Upper lobe of left lung (tissue), 6 donors: Measurements from ENCODE around the gene OSER1. TPM values are rescaled to one million over a fixed set of nuclear protein-coding genes. Genes with fewer than 3 reads are reported as not detected.

Source experiments
- ATAC-seq, 2 donors: fragments of 200-7000 bp; cut with Tn5 transposase; one replicate each; pipeline ENCODE4 v1.9.1; 2022; ENCODE audit warnings: mild to moderate bottlenecking in 2 of 2, moderate library complexity in 2 of 2; ENCODE audit not compliant: low FRiP score in 2 of 2
- DNase-seq, 2 donors: peaks; one replicate each; pipeline ENCODE4 v3.0.0-alpha.2; 2019 to 2020
- H3K27ac ChIP-seq, 4 donors: fragments of 200-600 bp; sonication (generic); one replicate each; pipeline ENCODE4 v1.5.1; 2016 to 2019
- H3K27me3 ChIP-seq, 4 donors: fragments of 200-600 bp; sonication (generic); one replicate each; pipeline ENCODE4 v1.5.1; 2017 to 2019
- H3K36me3 ChIP-seq, 4 donors: fragments of 200-600 bp; sonication (generic); one replicate each; pipeline ENCODE4 v1.5.1; 2016 to 2019
- H3K4me1 ChIP-seq, 4 donors: fragments of 200-600 bp; sonication (generic); one replicate each; pipeline ENCODE4 v1.5.1; 2018 to 2019
- H3K4me3 ChIP-seq, 4 donors: fragments of 200-600 bp; sonication (generic); one replicate each; pipeline ENCODE4 v1.5.1; 2017 to 2019; ENCODE audit warnings: mild to moderate bottlenecking in 2 of 4, moderate library complexity in 1 of 4
- H3K9me3 ChIP-seq, 4 donors: fragments of 200-600 bp; sonication (generic); one replicate each; pipeline ENCODE4 v1.5.1; 2018 to 2019
- EP300 ChIP-seq, 4 donors: sonication (generic); formaldehyde crosslinking; IDR thresholded peaks; one replicate each; pipeline ENCODE4 v1.5.1; 2017; ENCODE audit warnings: antibody characterized with exemption in 4 of 4, control low read depth in 2 of 4
- POLR2A ChIP-seq, 4 donors: fragments of 450-650 bp; IDR thresholded peaks; one replicate each; pipeline ENCODE4 v1.5.1; 2016 to 2017; ENCODE audit warnings: antibody characterized with exemption in 4 of 4, mild to moderate bottlenecking in 2 of 4
- POLR2AphosphoS5 ChIP-seq, 2 donors: sonication (generic); formaldehyde crosslinking; IDR thresholded peaks; one replicate each; pipeline ENCODE4 v1.5.1; 2017; ENCODE audit warnings: antibody characterized with exemption in 2 of 2
- WGBS, 2 donors: methylation state at CpG; one replicate each; pipeline ENCODE4 v1.1.5; 2017 to 2018; 5-methylcytosine and 5-hydroxymethylcytosine counted together
- total RNA-seq, 6 donors: library from RNA; depleted of rRNA in 4 of 6; stranded (reverse); fragments of >200 nt in 4 of 6; gene quantifications; one replicate each; pipeline versions ENCODE4 v1.1.0 to v1.2.1, GENCODE V29; 2016 to 2021
- TF ChIP-seq, protein P1 (sequence below), 6 experiments: fragments of 450-650 bp in 4 of 6; fragments of 200-600 bp in 2 of 6; sonication (generic) in 2 of 6; IDR thresholded peaks; one replicate each; pipeline ENCODE4 v1.5.1; 2016 to 2019; ENCODE audit warnings: antibody characterized with exemption in 6 of 6
- donor health status: DM: no; HTN: no; CAD: no; lungs with moderate emphysema.
- donor health status: DM: no; HTN: yes; CAD: no; lungs with severe emphysema.

OSER1 gene
- total RNA-seq, 6 donors from 2014 or later, result 18.8 to 38.3 (median 30.8) TPM

DNA sequence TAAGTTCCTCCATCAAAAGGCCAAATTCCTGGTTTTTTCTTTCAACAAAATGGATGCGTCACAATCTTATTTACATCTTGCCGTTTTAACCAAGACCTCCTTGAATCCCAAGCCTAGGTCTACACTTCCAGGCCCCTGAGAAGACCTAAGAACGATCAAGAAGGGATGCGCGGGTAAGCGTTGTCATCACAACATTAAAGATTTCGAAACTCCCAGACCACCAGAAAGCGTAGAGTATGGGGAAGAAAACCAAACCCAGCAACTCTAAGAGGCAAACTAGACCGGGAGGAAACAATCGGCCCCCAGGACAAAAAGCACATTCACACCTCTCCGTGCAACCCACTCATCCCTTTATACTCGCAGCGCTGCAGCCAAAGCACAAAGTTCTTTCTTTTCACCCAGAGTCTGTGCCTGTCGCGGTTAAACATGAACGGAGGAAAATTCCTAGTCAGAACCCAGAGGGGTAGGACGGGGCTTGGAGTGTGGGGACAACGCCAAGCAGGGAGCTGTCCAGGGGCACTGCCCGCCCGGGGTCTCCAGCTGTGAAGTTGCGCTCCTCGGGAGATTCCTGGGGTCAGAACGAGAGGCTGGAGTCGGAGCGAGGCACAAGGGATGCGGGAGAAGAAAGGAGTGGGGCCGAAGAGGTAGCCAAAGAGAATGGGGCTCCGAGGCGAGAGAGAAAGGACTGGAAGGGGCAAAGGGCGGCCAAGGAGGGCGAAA is 725 bp downstream of the OSER1 start:
- H3K27ac ChIP-seq, result peak overlapping the region; percentile 94 to 99 (median 95)
- H3K4me1 ChIP-seq, result peaks cover 34 to 45% (median 39%) of the 10 kb centered on the region in 4 donors
- DNase-seq (peak in 1 of 2 donors; percentile 27), ATAC-seq (peak; percentile 7 to 25)
- H3K9me3 ChIP-seq, result no peaks in the 10 kb centered on the region
- peaks cover 0 to 19% (median 7%) of the 10 kb centered on the region in 4 donors for H3K36me3 ChIP-seq
- H3K27me3 ChIP-seq, result no peaks in the 10 kb centered on the region
- whole genome bisulfite sequencing, 2 donors, result 1% methylated on average over 31 of the region's 31 CpGs
- peak overlapping the region; percentile 64 to 98 (median 81) for H3K4me3 ChIP-seq
- TF ChIP-seq EP300 (IDR thresholded peaks at IDR 0.05), result no peak
- no peak for TF ChIP-seq POLR2A (IDR thresholded peaks at IDR 0.05)
- TF ChIP-seq POLR2AphosphoS5 (IDR thresholded peaks at IDR 0.05), result no peak

DNA sequence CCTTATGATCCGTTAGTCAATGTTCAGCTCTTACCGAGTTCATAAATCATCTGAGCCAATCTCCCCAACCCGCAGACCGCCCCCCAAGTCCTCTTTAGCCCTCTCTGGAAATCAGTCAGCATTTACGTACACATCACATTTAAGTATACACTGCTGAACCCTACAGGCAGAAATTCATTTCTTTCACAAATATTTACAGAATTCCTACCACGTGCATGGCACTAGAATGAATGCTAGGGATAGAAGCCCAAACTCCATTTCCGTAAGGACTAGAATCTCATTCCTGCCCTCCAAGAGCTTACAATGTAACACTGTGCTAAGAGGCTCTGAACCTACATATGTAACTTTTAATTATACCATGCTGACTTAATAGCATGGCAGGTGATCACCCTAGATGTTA is 1.8 kb downstream of the OSER1 start:
- DNase-seq (no peak), ATAC-seq (no peak)
- Histone ChIP-seq H3K36me3 (peaks cover 0 to 24% (median 8%) of the 10 kb centered on the region in 4 donors), H3K4me3 (peak overlapping the region in 3 of 4 donors; percentile 76 to 98 (median 86)), H3K27me3 (no peaks in the 10 kb centered on the region), H3K27ac (peak overlapping the region in 1 of 4 donors; percentile 19), H3K9me3 (no peaks in the 10 kb centered on the region), H3K4me1 (peaks cover 41 to 56% (median 49%) of the 10 kb centered on the region in 4 donors)
- 25 to 35% methylated on average over 7 of the region's 7 CpGs for WGBS, 2 donors
- TF ChIP-seq EP300 (IDR thresholded peaks at IDR 0.05), result no peak
- TF ChIP-seq POLR2AphosphoS5 (IDR thresholded peaks at IDR 0.05), result no peak
- TF ChIP-seq, protein P1, sequence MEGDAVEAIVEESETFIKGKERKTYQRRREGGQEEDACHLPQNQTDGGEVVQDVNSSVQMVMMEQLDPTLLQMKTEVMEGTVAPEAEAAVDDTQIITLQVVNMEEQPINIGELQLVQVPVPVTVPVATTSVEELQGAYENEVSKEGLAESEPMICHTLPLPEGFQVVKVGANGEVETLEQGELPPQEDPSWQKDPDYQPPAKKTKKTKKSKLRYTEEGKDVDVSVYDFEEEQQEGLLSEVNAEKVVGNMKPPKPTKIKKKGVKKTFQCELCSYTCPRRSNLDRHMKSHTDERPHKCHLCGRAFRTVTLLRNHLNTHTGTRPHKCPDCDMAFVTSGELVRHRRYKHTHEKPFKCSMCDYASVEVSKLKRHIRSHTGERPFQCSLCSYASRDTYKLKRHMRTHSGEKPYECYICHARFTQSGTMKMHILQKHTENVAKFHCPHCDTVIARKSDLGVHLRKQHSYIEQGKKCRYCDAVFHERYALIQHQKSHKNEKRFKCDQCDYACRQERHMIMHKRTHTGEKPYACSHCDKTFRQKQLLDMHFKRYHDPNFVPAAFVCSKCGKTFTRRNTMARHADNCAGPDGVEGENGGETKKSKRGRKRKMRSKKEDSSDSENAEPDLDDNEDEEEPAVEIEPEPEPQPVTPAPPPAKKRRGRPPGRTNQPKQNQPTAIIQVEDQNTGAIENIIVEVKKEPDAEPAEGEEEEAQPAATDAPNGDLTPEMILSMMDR (IDR thresholded peaks at IDR 0.05), result no peak
- TF ChIP-seq POLR2A (IDR thresholded peaks at IDR 0.05), result no peak

DNA sequence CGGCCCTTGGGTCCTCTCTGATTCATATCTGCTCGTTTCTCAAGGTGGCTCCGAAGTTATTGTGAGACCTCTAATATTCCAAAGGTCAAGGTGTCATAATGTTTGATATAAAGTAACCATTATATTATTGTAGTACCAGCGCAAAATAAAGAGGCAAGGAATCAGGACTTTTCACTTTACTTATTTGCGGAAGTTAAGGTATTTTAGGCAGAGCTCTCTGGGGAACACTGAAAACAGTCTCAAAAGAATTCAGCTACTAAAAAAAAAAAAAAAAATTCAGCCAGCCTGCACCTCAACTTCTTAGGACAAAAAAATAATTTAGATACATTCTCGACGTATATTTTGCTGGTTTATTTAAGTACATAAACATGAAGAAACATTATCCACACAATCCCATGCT is 2.4 kb downstream of the OSER1 start:
- Histone ChIP-seq H3K4me1 (peaks cover 42 to 57% (median 52%) of the 10 kb centered on the region in 4 donors), H3K36me3 (peaks cover 0 to 24% (median 8%) of the 10 kb centered on the region in 4 donors), H3K4me3 (peak overlapping the region in 1 of 4 donors; percentile 76), H3K27ac (no peak overlapping the region), H3K27me3 (no peaks in the 10 kb centered on the region), H3K9me3 (no peaks in the 10 kb centered on the region)
- ATAC-seq, result no peak
- no peak for TF ChIP-seq EP300 (IDR thresholded peaks at IDR 0.05)
- no peak for TF ChIP-seq POLR2AphosphoS5 (IDR thresholded peaks at IDR 0.05)
- 56 to 67% methylated on average over 7 of the region's 7 CpGs for WGBS, 2 donors
- DNase-seq, result no peak

DNA sequence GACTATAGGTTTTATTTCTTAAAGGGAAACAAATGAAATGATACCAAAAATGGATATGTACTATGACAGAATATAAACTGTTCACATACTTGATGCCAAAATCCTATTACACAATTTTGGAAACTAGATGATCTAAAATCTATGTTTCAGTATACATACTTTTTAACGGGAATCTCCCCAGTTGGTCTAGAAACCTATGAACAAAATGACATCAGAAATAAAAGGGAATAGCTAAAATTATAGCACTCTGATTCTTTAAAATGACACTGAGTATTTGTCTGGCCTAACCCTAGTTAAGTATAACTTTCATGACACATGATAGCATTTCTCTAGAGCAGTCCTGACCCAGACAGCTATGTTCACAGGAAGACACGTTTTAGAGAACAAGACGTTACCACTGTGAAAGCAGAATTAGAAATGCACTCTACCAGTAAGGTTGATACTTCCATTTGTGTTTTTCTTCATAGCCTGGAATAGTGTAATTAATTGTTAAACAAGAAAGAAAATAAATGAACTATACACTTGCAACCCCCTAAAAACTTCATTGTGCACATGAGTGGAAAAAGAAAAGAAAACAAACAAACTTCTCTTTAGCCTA is 3.3 kb downstream of the OSER1 start:
- DNase-seq (no peak), ATAC-seq (no peak)
- H3K27me3 ChIP-seq, result no peaks in the 10 kb centered on the region
- peaks cover 0 to 32% (median 9%) of the 10 kb centered on the region in 4 donors for H3K36me3 ChIP-seq
- no peak overlapping the region for H3K4me3 ChIP-seq
- no peak overlapping the region for H3K27ac ChIP-seq
- H3K4me1 ChIP-seq, result peaks cover 42 to 56% (median 49%) of the 10 kb centered on the region in 4 donors
- WGBS, 2 donors, result 40 to 42% methylated on average over 3 of the region's 3 CpGs
- TF ChIP-seq POLR2AphosphoS5 (IDR thresholded peaks at IDR 0.05), result no peak
- no peak for TF ChIP-seq EP300 (IDR thresholded peaks at IDR 0.05)
- TF ChIP-seq POLR2A (IDR thresholded peaks at IDR 0.05), result no peak
- TF ChIP-seq, protein P1 (IDR thresholded peaks at IDR 0.05), result no peak
- H3K9me3 ChIP-seq, result no peaks in the 10 kb centered on the region

DNA sequence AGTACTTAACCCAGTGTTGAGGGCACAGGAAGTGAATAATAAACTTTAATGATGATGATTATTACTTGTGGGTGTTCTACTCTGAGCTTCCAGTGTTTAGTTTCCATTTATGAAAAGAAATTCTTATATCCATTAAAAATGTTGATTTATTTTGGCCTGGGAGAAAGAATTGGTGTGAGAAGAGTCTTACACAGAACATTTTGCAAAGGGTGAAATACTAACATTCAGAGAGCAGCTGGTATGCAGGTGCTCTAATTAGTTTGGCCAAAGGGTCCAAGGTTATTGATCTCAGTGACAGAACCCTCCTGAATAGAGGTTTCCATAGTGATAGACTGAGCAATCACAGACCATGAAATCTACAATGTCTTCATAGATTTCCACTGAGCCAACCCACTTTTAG is 4.4 kb downstream of the OSER1 start:
- H3K27me3 ChIP-seq, result no peaks in the 10 kb centered on the region
- ATAC-seq, result no peak
- H3K4me3 ChIP-seq, result no peak overlapping the region
- no peak overlapping the region for H3K27ac ChIP-seq
- H3K4me1 ChIP-seq, result peaks cover 40 to 47% (median 45%) of the 10 kb centered on the region in 4 donors
- no peaks in the 10 kb centered on the region for H3K9me3 ChIP-seq
- no peak for DNase-seq
- TF ChIP-seq POLR2AphosphoS5 (IDR thresholded peaks at IDR 0.05) (no peak), POLR2A (IDR thresholded peaks at IDR 0.05) (no peak), EP300 (IDR thresholded peaks at IDR 0.05) (no peak)
- TF ChIP-seq, protein P1 (IDR thresholded peaks at IDR 0.05), result no peak
- peaks cover 5 to 43% (median 11%) of the 10 kb centered on the region in 4 donors for H3K36me3 ChIP-seq
